GM12878 (cell line): ENCODE measurements around the gene NUMB. TPM values are rescaled to one million over a fixed set of nuclear protein-coding genes. Genes with fewer than 3 reads are reported as not detected.

Source experiments
- ATAC-seq: fragments of 200-7000 bp; cut with Tn5 transposase; 3 replicates; pipeline ENCODE4 v1.9.1; 2020; ENCODE audit warnings: mild to moderate bottlenecking, moderate library complexity
- BruUV-seq: library from RNA; stranded (reverse); fragments of 400-500 nt; replicated peaks from 2 replicates; lab custom pipeline; 2021; lab: Mats Ljungman, UMichigan
- CTCF ChIA-PET: fragments of 300-600 bp; sonication (Branson Sonifier 250); formaldehyde crosslinking; extraction: SDS; loops from one replicate; lab custom pipeline; 2021; ENCODE audit warnings: inconsistent platforms; lab: Yijun Ruan, JAX
- POLR2A ChIA-PET: fragments of 350-600 bp; formaldehyde crosslinking; extraction: SDS; loops from one replicate; lab custom pipeline; 2021; ENCODE audit warnings: inconsistent platforms; lab: Charles Lee
- RAD21 ChIA-PET: fragments of 300-600 bp; sonication (Branson Sonifier 250); formaldehyde crosslinking; loops from one replicate; lab custom pipeline; 2023; ENCODE audit warnings: antibody characterized with exemption; ENCODE audit not compliant: unreplicated experiment; lab: Charles Lee
- SMC1A ChIA-PET: fragments of 300-600 bp; sonication (Branson Sonifier 250); formaldehyde crosslinking; loops from one replicate; lab custom pipeline; 2023; ENCODE audit not compliant: unreplicated experiment, uncharacterized antibody; lab: Charles Lee
- DNase-seq: peaks from one replicate; pipeline ENCODE4 v3.0.0-alpha.2; 2011; ENCODE audit warnings: low read depth, low spot score
- FAIRE-seq: peaks from 3 replicates; lab custom pipeline; 2011; peaks lifted over from hg19 to GRCh38; lab: Jason Lieb, UNC
- H2AFZ ChIP-seq: 2 replicates; pipeline ENCODE4 v1.6.0; 2011; ENCODE audit warnings: low read depth, low read length, control low read depth; ENCODE audit not compliant: control insufficient read depth
- H3K27ac ChIP-seq: 2 replicates; pipeline ENCODE4 v1.5.1; 2011; ENCODE audit warnings: control low read depth; ENCODE audit not compliant: control insufficient read depth, insufficient read depth
- H3K27me3 ChIP-seq, 2 experiments: replicated peaks in 1 of 2; 2 replicates each; pipeline versions ENCODE4 v1.6.0 to v1.6.1; 2011; ENCODE audit warnings: low read length in 1 of 2; ENCODE audit not compliant: control insufficient read depth in 2 of 2, insufficient read depth in 2 of 2
- H3K36me3 ChIP-seq, 2 experiments: 2 replicates each; pipeline ENCODE4 v1.5.1; 2011; ENCODE audit warnings: low read length in 1 of 2; ENCODE audit not compliant: control insufficient read depth in 2 of 2, insufficient read depth in 2 of 2
- H3K4me1 ChIP-seq: 2 replicates; pipeline ENCODE4 v1.6.1; 2011; ENCODE audit warnings: mild to moderate bottlenecking, low read length, moderate library complexity, mixed read lengths; ENCODE audit not compliant: control insufficient read depth, insufficient read depth
- H3K4me2 ChIP-seq: 2 replicates; pipeline ENCODE4 v1.6.0; 2011; ENCODE audit warnings: control low read depth; ENCODE audit not compliant: control insufficient read depth, insufficient read depth
- H3K4me3 ChIP-seq: fragments of 200-600 bp; sonication (generic); 2 replicates; pipeline ENCODE4 v1.5.1; 2016
- H3K79me2 ChIP-seq: 2 replicates; pipeline ENCODE4 v1.6.0; 2011; ENCODE audit warnings: low read length; ENCODE audit not compliant: control insufficient read depth, insufficient read depth
- H3K9ac ChIP-seq: 2 replicates; pipeline ENCODE4 v1.8.0; 2011; ENCODE audit warnings: low read length, control low read depth, mixed read lengths; ENCODE audit not compliant: control insufficient read depth, insufficient read depth
- H3K9me3 ChIP-seq: replicated peaks from 3 replicates; pipeline ENCODE4 v1.5.1; 2011; ENCODE audit warnings: mild to moderate bottlenecking, low read length; ENCODE audit not compliant: control insufficient read depth, insufficient read depth
- H4K20me1 ChIP-seq: 2 replicates; pipeline ENCODE4 v1.6.0; 2011; ENCODE audit not compliant: control insufficient read depth, insufficient read depth
- FOXK2 ChIP-seq: fragments of 450-650 bp; IDR thresholded peaks from 2 replicates; pipeline ENCODE4 v1.6.1; 2017; ENCODE audit warnings: mild to moderate bottlenecking, moderate library complexity
- FOXM1 ChIP-seq: IDR thresholded peaks from 2 replicates; pipeline ENCODE4 v1.6.1; 2012; ENCODE audit warnings: low read depth, mild to moderate bottlenecking, inconsistent platforms, low read length, moderate library complexity
- IKZF2 ChIP-seq, 2 experiments: fragments of 450-650 bp; IDR thresholded peaks; 2 replicates each; pipeline ENCODE4 v1.6.1; 2017; ENCODE audit warnings: mild to moderate bottlenecking in 2 of 2, moderate library complexity in 2 of 2
- NBN ChIP-seq: fragments of 450-650 bp; IDR thresholded peaks from 2 replicates; pipeline ENCODE4 v1.6.1; 2016
- NFYB ChIP-seq: IDR thresholded peaks from 2 replicates; pipeline ENCODE4 v1.6.1; 2011; ENCODE audit warnings: low read depth, mild to moderate bottlenecking, low read length, improper control_type of control experiment, moderate library complexity; ENCODE audit not compliant: insufficient read depth
- NKRF ChIP-seq: fragments of 450-650 bp; conservative IDR thresholded peaks from 2 replicates; pipeline ENCODE4 v1.6.1; 2017; ENCODE audit warnings: mild to moderate bottlenecking, moderate library complexity
- NR2C2 ChIP-seq: IDR thresholded peaks from 2 replicates; pipeline ENCODE4 v1.6.1; 2011; ENCODE audit warnings: borderline replicate concordance, low read depth; ENCODE audit not compliant: control insufficient read depth, insufficient read length
- REST ChIP-seq: IDR thresholded peaks from 2 replicates; pipeline ENCODE4 v1.6.1; 2012; ENCODE audit warnings: mild to moderate bottlenecking, low read depth, low read length
- SIX5 ChIP-seq: IDR thresholded peaks from 2 replicates; pipeline ENCODE4 v1.6.1; 2011; ENCODE audit warnings: mild to moderate bottlenecking, low read depth, low read length, moderate library complexity; ENCODE audit not compliant: severe bottlenecking
- STAT3 ChIP-seq: IDR thresholded peaks from 2 replicates; pipeline ENCODE4 v1.6.1; 2011; ENCODE audit warnings: low read depth, low read length, improper control_type of control experiment
- ZNF217 ChIP-seq: fragments of 450-650 bp; IDR thresholded peaks from 2 replicates; pipeline ENCODE4 v1.6.1; 2017; ENCODE audit warnings: antibody characterized with exemption, mild to moderate bottlenecking
- ZNF592 ChIP-seq: fragments of 450-650 bp; IDR thresholded peaks from 2 replicates; pipeline ENCODE4 v1.6.1; 2017; ENCODE audit warnings: mild to moderate bottlenecking, moderate library complexity
- ZSCAN29 ChIP-seq: fragments of 450-650 bp; IDR thresholded peaks from 2 replicates; pipeline ENCODE4 v1.6.1; 2017; ENCODE audit warnings: mild to moderate bottlenecking, moderate library complexity
- WGBS: methylation state at CpG from one replicate; pipeline ENCODE4 v1.1.6; 2016; ENCODE audit warnings: low lambda C conversion rate; ENCODE audit not compliant: insufficient replicate concordance, insufficient coverage; ENCODE audit errors: missing lambda C conversion rate; 5-methylcytosine and 5-hydroxymethylcytosine counted together
- in situ Hi-C: fragments of 300-500 bp; cut with MboI; formaldehyde crosslinking; loops from 9 replicates; pipeline ENCODE4 v1.14.3; 2018; ENCODE audit warnings: mixed read lengths
- intact Hi-C: fragments of 100-400 bp; cut with micrococcal nuclease; formaldehyde crosslinking; loops from one replicate; pipeline ENCODE4 v1.14.2; 2022; ENCODE audit not compliant: unreplicated experiment
- polyA plus RNA-seq, 11 experiments: library from polyadenylated mRNA; depleted of rRNA in 4 of 11; unstranded in 6 of 11; stranded (reverse) in 5 of 11; fragments of >200 nt; fragmentation: Nextera tagmentation in 4 of 11; fragmentation: Illumina TruSeq in 1 of 11; extraction: Ambion mirVana in 4 of 11; extraction: Trizol in 1 of 11; gene quantifications; 1 replicate in 1 of 11; 2 replicates in 10 of 11; pipeline versions ENCODE4 v1.2.1 to v1.2.3, GENCODE V29; 2011 to 2016; ENCODE audit warnings: inconsistent platforms in 2 of 11, missing spikeins in 2 of 11, low read depth in 1 of 11
- total RNA-seq, 4 experiments: library from RNA; depleted of rRNA in 3 of 4; stranded (reverse); fragments of >200 nt in 3 of 4; fragmentation: Illumina TruSeq in 1 of 4; extraction: Trizol in 1 of 4; gene quantifications; 2 replicates each; pipeline versions ENCODE4 v1.2.1 to v1.2.3, GENCODE V29; 2013 to 2021

NUMB gene
- total and polyA plus RNA-seq, 10 of the 15 experiments (the other 5 are each of a cell fraction or from before 2014, with no cell fraction given), result 22.0 to 147 (median 48.9) TPM

GRCh38 chr14:73285979-73286378 is 172.4 kb downstream of the NUMB start:
- no peaks in the 10 kb centered on the region for H3K79me2 ChIP-seq
- WGBS, result 79% methylated on average over 1 of the region's 1 CpG
- TF ChIP-seq ZSCAN29 (no peak), NKRF (no peak), FOXM1 (no peak), NR2C2 (no peak), REST (no peak), ZNF592 (no peak), ZNF217 (no peak), SIX5 (no peak), NFYB (no peak), IKZF2 (IDR thresholded peaks at IDR 0.05) (no peak), STAT3 (no peak), NBN (no peak), FOXK2 (no peak)

More at GRCh38 chr14:73285979-73286378, 172.4 kb downstream of the NUMB start:
- in situ Hi-C loops, result no loop called here
- ChIA-PET POLR2A (interaction anchor here (0.6 to 1.5 kb wide), 4 partner anchors 12 to 76 kb away, joined by 3 to 4 read pairs (median 4); no protein-coding TSS in a partner anchor), RAD21 (interaction anchor here (0.6 to 12.0 kb wide), 3 partner anchors 28 to 180 kb away, joined by 4 to 591 read pairs (median 4); partner anchors contain the start of gene NUMB), CTCF (interaction anchor here (0.8 to 1.3 kb wide), 2 partner anchors 11 to 187 kb away, joined by 3 to 8 read pairs; no protein-coding TSS in a partner anchor), SMC1A (interaction anchor here (1.2 to 5.9 kb wide), 4 partner anchors 10 to 183 kb away, joined by 3 to 42 read pairs (median 6); no protein-coding TSS in a partner anchor)
- no peak overlapping the region for H3K4me2 ChIP-seq
- peaks cover 7 to 9% of the 10 kb centered on the region in 2 experiments for H3K36me3 ChIP-seq
- H3K9me3 ChIP-seq, result no peaks in the 10 kb centered on the region
- H3K9ac ChIP-seq, result no peak overlapping the region
- H3K27me3 ChIP-seq, result no peaks in the 10 kb centered on the region
- peaks cover 18% of the 10 kb centered on the region for H3K4me1 ChIP-seq
- H3K27ac ChIP-seq, result no peak overlapping the region
- no peak overlapping the region for H2AFZ ChIP-seq
- no peak overlapping the region for H3K4me3 ChIP-seq
- FAIRE-seq (no peak), ATAC-seq (no peak), DNase-seq (no peak)
- BruUV-seq, result no TSS peak
- intact Hi-C loops, result no loop called here
- no peaks in the 10 kb centered on the region for H4K20me1 ChIP-seq
